ENCODE data around the gene ANKUB1. TPM values are rescaled to one million over a fixed set of nuclear protein-coding genes. Genes with fewer than 3 reads are reported as not detected.

Gene ANKUB1
- total RNA-seq, 2 donors from 2014 or later = not detected

GRCh38 chr3:149763565-149764195, 28.7 kb downstream of the ANKUB1 start:
- H3K4me3 ChIP-seq = no peak overlapping the region
- intact Hi-C loops (cut with DNase I) = loop anchor here (5.0 kb wide), 2 partner anchors 49 to 204 kb away; partner anchors contain the start of gene RNF13
- 75% methylated on average over 3 of the region's 3 CpGs for WGBS

GRCh38 chr3:149753717-149754116, 38.6 kb downstream of the ANKUB1 start:
- Histone ChIP-seq H3K4me1 (replicated peaks) (no peaks in the 10 kb centered on the region), H3K4me3 (no peak overlapping the region), H3K36me3 (no peaks in the 10 kb centered on the region), H3K9me3 (no peaks in the 10 kb centered on the region), H3K27ac (no peak overlapping the region), H3K27me3 (replicated peaks; ENCODE audit: insufficient read depth) (no peaks in the 10 kb centered on the region)
- DNase-seq (ENCODE audit: low spot score) = no peak
- intact Hi-C loops (cut with DNase I) = no loop called here
- TF ChIP-seq POLR2A (IDR thresholded peaks at IDR 0.05) (no peak), CTCF (IDR thresholded peaks at IDR 0.05) (no peak), POLR2AphosphoS5 (IDR thresholded peaks at IDR 0.05) (no peak)

More at GRCh38 chr3:149763565-149764195, 28.7 kb downstream of the ANKUB1 start:
- H3K9me3 ChIP-seq = no peaks in the 10 kb centered on the region
- TF ChIP-seq POLR2A (IDR thresholded peaks at IDR 0.05) (no peak), CTCF (IDR thresholded peaks at IDR 0.05) (no peak), POLR2AphosphoS5 (IDR thresholded peaks at IDR 0.05) (no peak)
- no peaks in the 10 kb centered on the region for H3K36me3 ChIP-seq
- H3K4me1 ChIP-seq (replicated peaks) = no peaks in the 10 kb centered on the region
- H3K27ac ChIP-seq = no peak overlapping the region
- no peaks in the 10 kb centered on the region for H3K27me3 ChIP-seq (replicated peaks; ENCODE audit: insufficient read depth)
- DNase-seq (ENCODE audit: low spot score) = no peak

DNA sequence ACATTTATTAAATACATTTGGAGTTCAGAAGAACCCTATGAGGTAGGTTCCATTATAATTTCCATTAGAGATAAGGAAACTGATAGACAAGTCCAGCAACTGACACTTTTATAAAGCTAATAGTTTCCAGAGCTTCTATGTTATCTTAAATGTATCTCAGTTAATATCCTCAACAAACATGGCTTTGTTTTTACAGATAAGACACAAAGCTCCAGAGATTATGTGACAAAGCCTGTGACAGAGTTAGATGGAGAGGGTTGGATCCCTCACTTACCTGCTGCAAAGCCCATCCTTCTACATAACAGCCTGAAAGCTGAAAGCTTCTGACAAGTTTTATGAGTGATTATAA, 39.6 kb downstream of the ANKUB1 start:
- intact Hi-C loops (cut with DNase I) = no loop called here
- no peak for DNase-seq (ENCODE audit: low spot score)
- Histone ChIP-seq H3K27me3 (replicated peaks; ENCODE audit: insufficient read depth) (no peaks in the 10 kb centered on the region), H3K36me3 (no peaks in the 10 kb centered on the region), H3K27ac (peak overlapping the region; percentile 75 to 81), H3K9me3 (no peaks in the 10 kb centered on the region), H3K4me3 (peak overlapping the region; percentile 75 to 82), H3K4me1 (replicated peaks) (no peaks in the 10 kb centered on the region)
- no peak for TF ChIP-seq CTCF (IDR thresholded peaks at IDR 0.05)
- TF ChIP-seq POLR2AphosphoS5 (IDR thresholded peaks at IDR 0.05) = no peak
- no peak for TF ChIP-seq POLR2A (IDR thresholded peaks at IDR 0.05)

GRCh38 chr3:149752051-149752787, 40.1 kb downstream of the ANKUB1 start, which contains the start of gene COMMD2:
Gene COMMD2 (minus strand): TSS chr3:149752489. CDS start chr3:149752444, 45 bp downstream.
- TF ChIP-seq POLR2AphosphoS5 (IDR thresholded peaks at IDR 0.05) (peak; percentile 91), CTCF (IDR thresholded peaks at IDR 0.05) (peak in 3 of 4 experiments; percentile 43 to 55 (median 51)), POLR2A (IDR thresholded peaks at IDR 0.05) (peak; percentile 52)
- WGBS = 1% methylated on average over 52 of the region's 52 CpGs
- intact Hi-C loops (cut with DNase I) = no loop called here

More at GRCh38 chr3:149752051-149752787, 40.1 kb downstream of the ANKUB1 start, which contains the start of gene COMMD2:
- Histone ChIP-seq H3K27ac (peak within 1 kb of the TSS; percentile 75 to 81), H3K9me3 (no peaks in the 10 kb centered on the region), H3K4me3 (peak within 1 kb of the TSS; percentile 75 to 82), H3K4me1 (replicated peaks) (no peaks in the 10 kb centered on the region), H3K27me3 (replicated peaks; ENCODE audit: insufficient read depth) (no peaks in the 10 kb centered on the region), H3K36me3 (no peaks in the 10 kb centered on the region)
- DNase-seq (ENCODE audit: low spot score) = peak; percentile 63
